Pancreas (tissue), 10 donors: ENCODE results near the gene PNPLA6. TPM values are rescaled to one million over a fixed set of nuclear protein-coding genes. Genes with fewer than 3 reads are reported as not detected.

Experiments used
- ATAC-seq, 4 donors: fragments of 200-7000 bp; cut with Tn5 transposase; one replicate each; pipeline versions ENCODE4 v1.8.0 to v1.9.1; 2020; ENCODE audit warnings: mild to moderate bottlenecking in 4 of 4, moderate library complexity in 4 of 4
- DNase-seq, 6 donors: peaks; one replicate each; pipeline ENCODE4 v3.0.0-alpha.2; 2020
- FAIRE-seq: peaks from 2 replicates; lab custom pipeline; 2012; peaks lifted over from hg19 to GRCh38; lab: Jason Lieb, UNC
- H3K27ac ChIP-seq, 4 donors: fragments of 200-600 bp; sonication (generic); 1 replicate in 3 of 4; 2 replicates in 1 of 4; pipeline versions ENCODE4 v1.5.0 to v1.8.0; 2020
- H3K27me3 ChIP-seq, 4 donors: fragments of 200-600 bp; one replicate each; pipeline ENCODE4 v1.8.0; 2021
- H3K36me3 ChIP-seq, 3 donors: fragments of 200-600 bp; sonication (generic) in 1 of 3; one replicate each; pipeline versions ENCODE4 v1.5.0 to v1.8.0; 2020 to 2021
- H3K4me1 ChIP-seq, 3 donors: fragments of 200-600 bp; one replicate each; pipeline ENCODE4 v1.8.0; 2021
- H3K4me3 ChIP-seq, 4 donors: fragments of 200-600 bp; sonication (generic) in 2 of 4; one replicate each; pipeline versions ENCODE4 v1.5.0 to v1.8.0; 2020 to 2021
- H3K9me3 ChIP-seq, 4 donors: fragments of 200-600 bp; one replicate each; pipeline ENCODE4 v1.8.0; 2021
- WGBS, 2 donors: extraction: QIAGEN DNeasy Blood & Tissue Kit; methylation state at CpG; one replicate each; pipeline ENCODE4 v1.1.7; 2013; 5-methylcytosine and 5-hydroxymethylcytosine counted together
- intact Hi-C, 3 donors: fragments of 100-400 bp; cut with DNase I; formaldehyde crosslinking; loops; one replicate each; pipeline versions ENCODE4 v1.11.1 to v1.14.2; 2022
- polyA plus RNA-seq, 2 donors: library from polyadenylated mRNA; stranded (reverse); fragments of 200-250 nt; gene quantifications; one replicate each; pipeline ENCODE4 v1.2.3, GENCODE V29; 2013
- total RNA-seq, 6 donors: library from RNA; stranded (reverse); fragmentation: NEBNext Ultra II Directional in 4 of 6; extraction: Animal tissue kit (Norgen Biotek cat#: 25700) in 4 of 6; gene quantifications; one replicate each; pipeline versions ENCODE4 v1.2.1 to v1.2.4, GENCODE V29; 2021 to 2023
- TF ChIP-seq, protein P1 (sequence below), 4 donors: fragments of 200-600 bp; sonication (generic) in 3 of 4; IDR thresholded peaks; one replicate each; pipeline versions ENCODE4 v1.5.0 to v1.8.0; 2021; ENCODE audit warnings: antibody characterized with exemption in 4 of 4
- donor health status: healthy with polysubstance abuse.
- donor health status: DM: no; HTN: no; CAD: no; lungs with moderate emphysema.
- donor health status: DM: no; HTN: no; CAD: no.
- donor health status: control.
- donor health status: control.
- donor health status: Bipolar disorder and iron deficiency.
- donor health status: DM: yes; HTN: yes; CAD: no.
- donor health status: DM: no; HTN: no; CAD: no.
- donor health status: DM: no; HTN: no; CAD: no.
- donor health status: DM: yes; HTN: yes; CAD: no.

Gene PNPLA6
- total and polyA plus RNA-seq, 8 donors: 25.4 to 86.2 (median 34.1) TPM

DNA sequence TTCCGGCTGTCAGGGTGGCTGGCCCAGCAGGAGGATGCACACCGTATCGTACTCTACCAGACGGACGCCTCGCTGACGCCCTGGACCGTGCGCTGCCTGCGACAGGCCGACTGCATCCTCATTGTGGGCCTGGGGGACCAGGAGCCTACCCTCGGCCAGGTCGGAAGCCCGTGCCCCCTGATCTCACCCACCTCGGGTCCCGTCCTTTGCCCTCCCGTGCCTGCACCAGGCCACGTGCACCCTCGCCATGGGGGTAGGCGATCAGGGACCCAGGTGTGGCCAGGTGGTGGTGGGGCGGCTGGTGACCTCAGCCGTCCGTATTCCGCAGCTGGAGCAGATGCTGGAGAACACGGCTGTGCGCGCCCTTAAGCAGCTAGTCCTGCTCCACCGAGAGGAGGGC lies 19.0 kb downstream of the PNPLA6 start:
- no peak overlapping the region for H3K27ac ChIP-seq
- no peak for ATAC-seq
- H3K27me3 ChIP-seq: no peaks in the 10 kb centered on the region
- no peak overlapping the region for H3K4me3 ChIP-seq
- peak in 1 of 6 donors; percentile 71 for DNase-seq
- intact Hi-C loops: no loop called here
- H3K4me1 ChIP-seq: no peaks in the 10 kb centered on the region
- FAIRE-seq: no peak
- WGBS, 2 donors: 89 to 93% methylated on average over 23 to 28 of the region's 28 CpGs
- no peaks in the 10 kb centered on the region for H3K9me3 ChIP-seq
- peaks cover 0 to 18% (median 13%) of the 10 kb centered on the region in 3 donors for H3K36me3 ChIP-seq
- TF ChIP-seq, protein P1, sequence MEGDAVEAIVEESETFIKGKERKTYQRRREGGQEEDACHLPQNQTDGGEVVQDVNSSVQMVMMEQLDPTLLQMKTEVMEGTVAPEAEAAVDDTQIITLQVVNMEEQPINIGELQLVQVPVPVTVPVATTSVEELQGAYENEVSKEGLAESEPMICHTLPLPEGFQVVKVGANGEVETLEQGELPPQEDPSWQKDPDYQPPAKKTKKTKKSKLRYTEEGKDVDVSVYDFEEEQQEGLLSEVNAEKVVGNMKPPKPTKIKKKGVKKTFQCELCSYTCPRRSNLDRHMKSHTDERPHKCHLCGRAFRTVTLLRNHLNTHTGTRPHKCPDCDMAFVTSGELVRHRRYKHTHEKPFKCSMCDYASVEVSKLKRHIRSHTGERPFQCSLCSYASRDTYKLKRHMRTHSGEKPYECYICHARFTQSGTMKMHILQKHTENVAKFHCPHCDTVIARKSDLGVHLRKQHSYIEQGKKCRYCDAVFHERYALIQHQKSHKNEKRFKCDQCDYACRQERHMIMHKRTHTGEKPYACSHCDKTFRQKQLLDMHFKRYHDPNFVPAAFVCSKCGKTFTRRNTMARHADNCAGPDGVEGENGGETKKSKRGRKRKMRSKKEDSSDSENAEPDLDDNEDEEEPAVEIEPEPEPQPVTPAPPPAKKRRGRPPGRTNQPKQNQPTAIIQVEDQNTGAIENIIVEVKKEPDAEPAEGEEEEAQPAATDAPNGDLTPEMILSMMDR (IDR thresholded peaks at IDR 0.05): no peak

DNA sequence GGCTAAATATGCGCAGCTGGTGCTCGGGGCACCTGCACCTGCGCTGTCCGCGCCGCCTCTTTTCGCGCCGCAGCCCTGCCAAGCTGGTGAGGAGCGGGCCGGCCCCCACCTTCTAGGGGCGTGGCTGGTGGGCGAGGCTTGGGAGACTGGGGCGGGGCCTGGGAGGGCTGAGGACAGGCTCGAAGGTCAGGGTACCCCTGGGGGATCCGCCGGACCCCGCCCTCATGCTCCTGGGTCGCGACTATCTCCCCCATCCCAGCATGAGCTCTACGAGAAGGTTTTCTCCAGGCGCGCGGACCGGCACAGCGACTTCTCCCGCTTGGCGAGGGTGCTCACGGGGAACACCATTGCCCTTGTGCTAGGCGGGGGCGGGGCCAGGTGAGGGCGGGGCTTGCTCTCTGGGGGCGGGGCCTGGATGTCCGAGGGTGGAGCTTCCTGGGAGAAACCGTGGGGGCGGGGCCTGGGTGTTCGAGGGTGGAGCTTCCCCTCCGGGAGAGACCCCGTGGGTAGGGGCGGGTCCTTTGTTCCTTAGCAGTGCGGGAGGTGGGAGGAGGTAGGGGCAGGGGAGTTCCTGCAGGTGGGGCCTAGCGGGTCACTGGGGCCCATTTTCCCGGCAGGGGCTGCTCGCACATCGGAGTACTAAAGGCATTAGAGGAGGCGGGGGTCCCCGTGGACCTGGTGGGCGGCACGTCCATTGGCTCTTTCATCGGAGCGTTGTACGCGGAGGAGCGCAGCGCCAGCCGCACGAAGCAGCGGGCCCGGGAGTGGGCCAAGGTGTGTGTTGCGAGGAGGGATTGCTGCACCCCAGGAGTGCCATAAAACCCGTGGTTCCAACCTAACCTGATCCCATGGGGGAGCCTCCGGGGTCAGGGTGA lies 19.7 kb downstream of the PNPLA6 start:
- no peaks in the 10 kb centered on the region for H3K27me3 ChIP-seq
- no peaks in the 10 kb centered on the region for H3K9me3 ChIP-seq
- intact Hi-C loops: no loop called here
- H3K4me3 ChIP-seq: no peak overlapping the region
- DNase-seq (peak in 2 of 6 donors; percentile 51 to 77), ATAC-seq (no peak), FAIRE-seq (no peak)
- H3K36me3 ChIP-seq: peaks cover 0 to 18% (median 13%) of the 10 kb centered on the region in 3 donors
- TF ChIP-seq, protein P1 (IDR thresholded peaks at IDR 0.05): no peak
- 82 to 84% methylated on average over 62 of the region's 62 CpGs for WGBS, 2 donors
- no peak overlapping the region for H3K27ac ChIP-seq
- H3K4me1 ChIP-seq: no peaks in the 10 kb centered on the region

DNA sequence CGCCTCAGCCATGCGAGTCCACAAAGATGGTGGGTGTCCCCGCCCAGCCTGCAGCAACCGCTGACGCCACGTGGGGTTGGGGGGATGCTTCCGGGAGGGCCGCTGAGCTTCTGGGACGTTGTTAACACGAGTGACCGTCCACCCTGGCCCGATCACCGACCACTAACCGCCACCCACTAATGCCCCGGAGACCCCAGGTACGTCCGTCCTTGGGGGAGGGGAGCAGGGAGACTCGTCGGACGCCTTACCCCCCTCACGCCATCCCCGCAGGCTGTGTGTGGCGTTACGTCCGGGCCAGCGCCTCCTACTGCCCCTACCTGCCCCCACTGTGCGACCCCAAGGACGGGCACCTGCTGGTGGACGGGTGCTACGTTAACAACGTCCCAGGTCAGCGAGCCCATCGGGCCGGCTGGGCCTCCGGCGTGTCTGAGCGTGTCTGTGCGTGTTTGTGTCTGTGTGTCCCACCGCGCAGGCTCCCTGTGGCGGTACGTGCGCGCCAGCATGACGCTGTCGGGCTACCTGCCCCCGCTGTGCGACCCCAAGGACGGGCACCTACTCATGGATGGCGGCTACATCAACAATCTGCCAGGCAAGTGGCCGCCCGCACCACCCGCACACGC lies 21.3 kb downstream of the PNPLA6 start:
- TF ChIP-seq, protein P1 (IDR thresholded peaks at IDR 0.05): no peak
- Histone ChIP-seq H3K9me3 (no peaks in the 10 kb centered on the region), H3K4me3 (no peak overlapping the region), H3K36me3 (peaks cover 0 to 18% (median 13%) of the 10 kb centered on the region in 3 donors), H3K4me1 (no peaks in the 10 kb centered on the region), H3K27ac (no peak overlapping the region), H3K27me3 (no peaks in the 10 kb centered on the region)
- intact Hi-C loops: no loop called here
- no peak for ATAC-seq
- FAIRE-seq: no peak
- 95% methylated on average over 54 of the region's 54 CpGs for WGBS, 2 donors
- DNase-seq: peak in 1 of 6 donors; percentile 71

DNA sequence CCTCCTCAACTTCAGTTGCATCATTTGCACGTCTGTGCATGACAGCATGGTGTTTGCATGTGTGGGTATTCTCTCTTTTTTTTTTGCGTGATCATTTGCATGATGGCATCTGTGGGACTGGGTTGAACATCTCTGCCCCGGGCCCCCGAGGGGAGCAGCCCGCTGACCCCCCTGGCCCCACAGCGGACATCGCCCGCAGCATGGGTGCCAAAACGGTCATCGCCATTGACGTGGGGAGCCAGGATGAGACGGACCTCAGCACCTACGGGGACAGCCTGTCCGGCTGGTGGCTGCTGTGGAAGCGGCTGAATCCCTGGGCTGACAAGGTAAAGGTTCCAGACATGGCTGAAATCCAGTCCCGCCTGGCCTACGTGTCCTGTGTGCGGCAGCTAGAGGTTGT lies 23.1 kb downstream of the PNPLA6 start:
- no peak for FAIRE-seq
- WGBS, 2 donors: 92 to 95% methylated on average over 18 of the region's 18 CpGs

More for the DNA sequence above, 23.1 kb downstream of the PNPLA6 start:
- ATAC-seq (no peak), DNase-seq (no peak)
- no peaks in the 10 kb centered on the region for H3K4me1 ChIP-seq
- H3K27me3 ChIP-seq: no peaks in the 10 kb centered on the region
- H3K27ac ChIP-seq: no peak overlapping the region
- no peaks in the 10 kb centered on the region for H3K9me3 ChIP-seq
- TF ChIP-seq, protein P1 (IDR thresholded peaks at IDR 0.05): no peak
- H3K4me3 ChIP-seq: no peak overlapping the region
- intact Hi-C loops: no loop called here
- peaks cover 0 to 18% (median 13%) of the 10 kb centered on the region in 3 donors for H3K36me3 ChIP-seq
